Stimulated activated CD4-positive, alpha-beta T cell treated with anti-CD3 and anti-CD28 coated beads, Interleukin-4, amount 100 ng/mL, for 4 hours (primary cell): Measurements from ENCODE around the gene AGPAT4.
"Not testable (repeated sequence)": the region's sequence is repeated elsewhere in the genome, so short reads cannot be mapped to it uniquely, and the experiment has no call there.

Source experiments
- DNase-seq, 2 experiments: peaks; one replicate each; pipeline ENCODE4 v3.0.0-alpha.2; 2020

The AGPAT4 gene

GRCh38 chr6:161136655-161137054 lies 137.2 kb downstream of the AGPAT4 start:
- no peak for DNase-seq

GRCh38 chr6:161135695-161136591 lies 137.9 kb downstream of the AGPAT4 start:
- DNase-seq, result no peak

GRCh38 chr6:161134550-161135298 lies 139.1 kb downstream of the AGPAT4 start:
- DNase-seq, result no peak

GRCh38 chr6:161133963-161134362 lies 139.9 kb downstream of the AGPAT4 start:
- DNase-seq, result no peak

GRCh38 chr6:161132384-161132783 lies 141.5 kb downstream of the AGPAT4 start:
- no peak for DNase-seq

- DNase-seq, result no peak
Observed at GRCh38 chr6:161130967-161131766, 142.7 kb downstream of the AGPAT4 start.

GRCh38 chr6:161130541-161130940 lies 143.3 kb downstream of the AGPAT4 start:
- DNase-seq, result no peak

- no peak for DNase-seq
Observed at GRCh38 chr6:161128680-161129196, 145.1 kb downstream of the AGPAT4 start.

- DNase-seq, result no peak
Observed at GRCh38 chr6:161128230-161128629, 145.6 kb downstream of the AGPAT4 start.

GRCh38 chr6:161127071-161127740 lies 146.7 kb downstream of the AGPAT4 start:
- no peak for DNase-seq

GRCh38 chr6:161125591-161125990 lies 148.3 kb downstream of the AGPAT4 start:
- no peak for DNase-seq

GRCh38 chr6:161123319-161123718 lies 150.5 kb downstream of the AGPAT4 start:
- not testable (repeated sequence) for DNase-seq

GRCh38 chr6:161117942-161118341 lies 155.9 kb downstream of the AGPAT4 start:
- DNase-seq, result no peak

- no peak for DNase-seq
Observed at GRCh38 chr6:161117308-161117707, 156.6 kb downstream of the AGPAT4 start.

GRCh38 chr6:161116554-161116953 lies 157.3 kb downstream of the AGPAT4 start:
- no peak for DNase-seq

- DNase-seq, result no peak
Observed at GRCh38 chr6:161115468-161115867, 158.4 kb downstream of the AGPAT4 start.

- DNase-seq, result no peak
Observed at GRCh38 chr6:161111261-161111660, 162.6 kb downstream of the AGPAT4 start.

GRCh38 chr6:161110028-161110779 lies 163.7 kb downstream of the AGPAT4 start:
- DNase-seq, result no peak

GRCh38 chr6:161109366-161109765 lies 164.5 kb downstream of the AGPAT4 start:
- DNase-seq, result no peak

GRCh38 chr6:161108916-161109315 lies 164.9 kb downstream of the AGPAT4 start:
- DNase-seq, result no peak
